C1 segment of cervical spinal cord (tissue), 14 donors: Measurements from ENCODE around the gene OR5K3.

Experiments used
- DNase-seq, 14 donors: peaks; one replicate each; lab custom pipeline; 2025; lab: John Stamatoyannopoulos, UW

OR5K3 gene

GRCh38 chr3:98433764-98434163 lies 43.3 kb downstream of the OR5K3 start:
- DNase-seq, result no peak

- DNase-seq, result no peak
Observed at GRCh38 chr3:98434412-98434811, 43.9 kb downstream of the OR5K3 start.

- no peak for DNase-seq
Observed at GRCh38 chr3:98440283-98440682, 49.8 kb downstream of the OR5K3 start.
